ENCODE measurements around the gene RFX4.

The RFX4 gene

DNA sequence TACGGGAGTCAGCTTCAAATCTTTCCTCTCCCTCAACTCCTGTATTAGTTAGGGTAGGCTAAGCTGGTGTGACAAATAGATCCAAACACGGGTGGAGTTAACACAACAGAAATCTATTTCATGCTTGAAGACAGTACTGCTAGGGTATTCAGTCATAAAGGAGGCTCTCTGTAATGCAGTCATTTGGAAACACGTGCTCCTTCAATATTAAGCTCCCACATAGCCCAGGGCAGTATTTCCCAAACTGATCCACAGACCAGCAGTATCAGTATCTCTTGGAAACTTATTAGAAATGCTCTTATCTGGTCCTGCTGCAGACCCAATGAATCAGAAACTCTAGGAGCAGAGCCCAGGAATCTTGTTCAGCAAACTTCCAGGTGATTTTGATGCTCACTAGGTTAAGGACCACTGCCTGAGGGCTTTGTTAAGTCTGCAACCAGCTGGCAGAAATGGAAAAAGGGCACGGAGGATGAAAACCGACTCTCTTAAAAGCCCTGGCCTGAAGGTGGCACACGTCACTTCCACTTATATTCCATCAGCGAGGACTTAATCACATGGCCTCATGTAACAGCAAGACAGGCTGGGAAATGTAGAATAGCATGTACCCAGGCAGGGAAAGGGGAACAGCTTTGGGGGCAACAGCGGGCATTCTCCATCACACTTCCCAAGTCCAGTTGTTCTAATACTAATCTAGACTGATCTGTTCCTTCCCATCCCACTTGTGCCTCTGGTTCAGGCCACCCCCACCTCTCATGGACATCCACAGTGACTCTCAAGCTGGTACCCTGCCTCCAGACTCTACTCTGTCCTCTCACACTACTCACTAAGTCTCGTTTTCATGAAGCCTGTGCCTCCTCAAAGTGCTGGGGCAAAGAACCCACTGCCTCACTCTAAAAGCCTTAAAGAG is 153.5 kb downstream of the RFX4 start:
- no peak for DNase-seq

DNA sequence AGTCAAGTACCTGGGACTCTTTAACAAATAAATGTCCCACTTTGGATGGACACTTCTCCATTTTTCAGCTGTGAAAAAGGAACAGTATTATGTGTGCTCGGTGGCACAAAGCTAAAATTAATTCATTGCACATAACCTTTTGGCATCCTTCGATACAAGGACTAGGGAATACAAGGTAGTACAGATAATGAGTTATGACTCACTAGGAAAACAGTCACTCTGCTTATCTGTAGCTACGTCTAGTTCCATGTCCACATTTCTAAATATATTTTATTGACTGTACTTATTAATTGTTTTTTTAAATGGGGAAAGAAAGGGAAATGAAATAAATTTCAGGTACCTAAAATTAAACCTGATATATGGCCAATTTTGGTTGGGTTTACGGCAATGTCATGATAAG is 156.5 kb downstream of the RFX4 start:
- DNase-seq, result no peak

DNA sequence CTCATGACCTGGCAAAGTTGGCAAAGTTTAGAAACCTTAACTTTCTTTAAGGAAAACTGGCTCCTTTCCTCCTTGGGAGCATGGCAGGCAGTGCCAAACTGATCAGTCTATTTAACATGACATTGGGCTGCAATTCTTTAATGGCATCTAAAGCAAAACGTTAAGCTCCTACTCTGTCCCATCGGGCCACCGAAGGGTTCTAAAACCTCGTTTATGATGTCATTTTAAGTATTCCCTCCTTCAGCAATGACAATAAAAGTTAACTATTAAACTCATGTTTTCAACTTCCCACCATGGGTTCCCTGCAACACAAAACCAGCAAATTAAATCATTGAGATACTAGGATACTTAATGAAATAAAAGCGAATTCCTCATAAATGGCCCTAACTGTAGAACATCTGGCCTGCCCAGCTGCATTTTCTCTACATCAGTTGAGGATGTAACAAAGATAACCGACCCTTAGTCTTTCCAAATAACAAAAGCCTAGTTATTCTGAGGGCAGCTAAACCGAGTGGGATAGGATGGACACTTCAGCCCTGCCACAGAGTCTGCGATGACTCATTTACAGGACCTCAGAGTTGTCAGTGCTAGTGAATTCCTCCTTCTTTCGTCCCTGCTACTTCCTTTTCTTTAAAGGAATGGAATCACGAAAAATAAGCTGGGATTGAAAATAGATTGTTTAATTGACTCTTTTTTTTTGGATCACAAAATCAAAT is 157.2 kb downstream of the RFX4 start:
- DNase-seq, result no peak

- DNase-seq, result no peak
Measured at GRCh38 chr12:106740818-106741217, 158.0 kb downstream of the RFX4 start.

DNA sequence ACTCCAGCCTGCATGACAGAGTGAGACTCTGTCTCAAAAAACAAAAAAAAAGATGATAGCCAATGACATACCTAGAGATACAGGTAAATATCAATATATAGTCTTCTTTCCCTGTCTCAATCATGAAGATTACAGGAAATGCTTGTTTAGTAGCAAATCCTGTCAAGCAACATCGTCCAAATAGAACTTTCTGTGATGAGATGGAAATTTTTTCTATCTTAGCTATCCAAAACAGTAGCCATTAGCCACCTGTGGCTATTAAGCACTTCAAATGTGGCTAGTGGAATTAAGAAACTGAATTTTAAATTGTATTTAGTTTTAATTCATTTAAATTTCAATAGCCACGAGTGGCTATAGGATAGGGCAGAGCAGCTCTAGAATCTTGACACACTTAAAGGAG is 158.4 kb downstream of the RFX4 start:
- no peak for DNase-seq

DNA sequence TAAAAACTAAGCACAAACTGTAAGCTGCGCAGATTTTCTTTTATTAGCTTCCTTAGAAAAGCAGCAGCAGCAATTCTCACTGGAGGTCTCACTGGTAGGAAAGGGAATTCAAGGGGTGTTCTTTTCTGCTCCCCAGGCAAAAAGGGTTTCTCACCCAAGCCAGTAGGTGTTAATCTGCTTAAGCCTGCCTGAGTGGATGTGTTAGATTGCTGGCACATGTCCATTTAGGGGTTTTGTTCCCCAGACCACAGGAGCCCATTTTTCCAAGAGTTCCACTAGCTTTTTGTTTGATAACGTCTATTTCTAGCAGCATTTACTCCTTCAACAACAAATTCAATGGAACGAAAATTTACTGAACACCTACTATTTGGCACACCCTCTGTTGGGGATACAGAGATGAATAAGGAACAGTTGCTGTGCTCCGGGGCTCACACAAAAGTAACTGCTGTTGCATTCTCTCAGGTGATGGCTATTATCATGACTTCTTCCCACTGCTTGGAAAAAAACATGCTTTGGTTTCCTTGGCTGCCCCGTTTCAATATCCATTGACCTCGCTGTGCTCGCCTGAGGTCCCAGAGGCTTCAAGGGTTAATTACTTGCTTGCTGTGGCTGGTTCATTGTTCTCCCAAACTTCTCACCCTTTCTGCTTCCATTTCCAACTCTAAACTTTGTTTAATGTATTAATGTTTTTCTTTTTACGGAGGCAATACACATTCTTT is 160.6 kb downstream of the RFX4 start:
- DNase-seq, result no peak

- no peak for DNase-seq
Measured at GRCh38 chr12:106744600-106744999, 161.8 kb downstream of the RFX4 start.

GRCh38 chr12:106745181-106745745 is 162.5 kb downstream of the RFX4 start:
- no peak for DNase-seq

- no peak for DNase-seq
Measured at GRCh38 chr12:106747973-106748436, 165.2 kb downstream of the RFX4 start.

DNA sequence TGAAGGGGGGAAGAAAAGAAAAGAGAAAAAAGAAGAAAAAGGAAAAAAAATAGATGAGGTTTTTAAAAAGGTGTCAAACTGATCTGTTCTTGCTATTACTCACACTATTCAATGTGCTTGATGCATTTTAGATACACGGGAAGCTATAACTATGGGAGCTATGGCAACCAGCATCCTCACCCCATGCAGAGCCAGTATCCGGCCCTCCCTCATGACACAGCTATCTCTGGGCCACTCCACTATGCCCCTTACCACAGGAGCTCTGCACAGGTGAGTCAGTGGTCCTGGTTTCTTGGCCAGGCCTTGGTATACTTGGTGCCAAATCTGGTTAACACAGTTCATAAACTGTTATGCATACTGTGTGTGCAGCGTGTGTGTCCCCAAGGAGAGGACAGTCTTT is 167.7 kb downstream of the RFX4 start:
- no peak for DNase-seq

- peak in 3 of 4 experiments; percentile 9 to 16 (median 12) for DNase-seq
Measured at GRCh38 chr12:106753526-106753925, 170.7 kb downstream of the RFX4 start.

GRCh38 chr12:106754331-106754730 is 171.5 kb downstream of the RFX4 start:
- DNase-seq, result no peak

DNA sequence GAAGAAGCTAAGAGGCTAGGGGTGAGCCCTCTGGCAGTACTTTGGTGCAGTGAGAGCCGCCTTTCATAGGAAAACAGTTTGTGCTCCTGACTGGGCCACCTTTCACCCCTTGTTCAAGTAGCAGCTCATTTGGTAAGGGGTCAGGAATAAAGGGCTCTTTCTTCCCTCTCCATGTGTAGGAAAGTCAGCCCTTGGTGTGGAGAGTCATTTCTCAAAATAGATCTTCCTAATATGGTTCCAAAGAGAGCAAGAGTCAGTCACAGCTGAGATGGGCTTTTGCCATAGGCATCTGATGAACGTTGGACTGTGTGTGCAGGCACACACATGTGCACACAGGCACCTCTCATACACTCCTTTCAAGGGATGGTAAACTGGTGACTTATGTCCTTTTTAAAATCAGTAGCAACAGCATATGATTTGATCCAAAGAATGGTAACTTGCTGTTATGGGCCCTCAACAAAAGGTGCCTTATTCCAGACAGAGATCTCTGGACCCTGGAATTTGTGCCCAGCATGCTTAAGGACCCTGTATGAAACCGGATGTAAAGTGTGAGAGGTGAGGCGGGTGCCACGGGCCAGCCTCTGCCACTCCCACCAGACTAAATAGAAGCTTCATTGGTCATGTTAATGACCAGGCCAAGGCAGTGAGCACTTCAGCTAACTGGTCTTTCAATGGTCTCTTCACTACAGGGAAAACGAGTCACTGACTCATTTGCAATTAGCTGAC is 175.0 kb downstream of the RFX4 start:
- no peak for DNase-seq

DNA sequence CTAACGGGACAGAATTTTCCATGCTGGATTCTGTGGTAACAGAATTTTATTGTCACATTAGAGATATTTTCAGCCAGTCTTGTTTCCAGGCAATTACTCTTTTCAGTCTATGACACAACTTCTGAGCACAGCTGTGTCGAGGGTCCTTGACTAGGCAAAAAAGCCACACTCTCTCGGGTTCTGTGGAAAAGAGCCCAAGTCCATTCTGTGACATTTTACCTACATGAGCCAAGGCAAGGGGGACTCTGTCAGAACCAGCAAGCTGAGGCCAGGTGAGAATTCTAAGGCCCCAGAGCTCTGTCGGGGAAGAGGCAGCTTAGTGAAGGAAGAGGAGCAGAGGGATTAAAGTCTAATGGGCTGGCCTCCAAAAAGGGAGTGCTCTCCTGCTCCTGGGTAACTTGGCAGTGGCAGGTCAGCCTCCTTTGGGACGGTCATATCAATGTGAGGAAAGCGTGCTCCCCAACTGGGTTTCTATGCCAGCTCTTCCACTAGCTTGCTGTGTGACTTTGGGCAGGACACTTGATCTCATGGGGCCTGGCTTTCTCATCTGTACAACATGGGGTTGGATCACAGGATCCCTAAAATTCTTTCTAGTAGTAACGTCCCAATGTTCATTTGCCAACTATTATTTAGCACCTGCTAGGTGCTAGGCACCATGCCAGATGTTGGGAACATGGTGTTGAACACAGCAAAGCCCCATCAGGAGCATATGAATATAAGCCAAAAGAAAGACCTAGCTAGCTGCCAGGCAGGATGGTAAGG is 175.7 kb downstream of the RFX4 start:
- DNase-seq, result no peak

GRCh38 chr12:106759526-106760183 is 176.9 kb downstream of the RFX4 start:
- DNase-seq, result no peak

DNA sequence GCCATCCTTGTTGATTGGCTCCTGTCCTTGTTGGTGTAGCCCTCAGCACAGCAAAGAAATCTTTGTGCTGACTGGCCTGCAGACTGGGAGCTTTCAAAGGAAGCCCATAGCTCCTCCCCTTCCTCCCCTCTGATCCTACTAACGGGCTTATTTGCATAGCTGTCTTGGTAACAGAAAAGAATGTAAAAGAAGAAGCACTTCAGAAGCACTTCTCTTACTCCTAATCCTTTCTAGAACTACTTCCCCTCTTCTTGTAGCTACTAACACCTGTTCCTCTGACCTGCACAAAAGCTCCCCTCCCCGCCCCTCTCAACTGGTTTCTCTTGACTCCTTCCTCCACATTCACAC is 177.4 kb downstream of the RFX4 start:
- DNase-seq, result peak in 1 of 4 experiments; percentile 5

DNA sequence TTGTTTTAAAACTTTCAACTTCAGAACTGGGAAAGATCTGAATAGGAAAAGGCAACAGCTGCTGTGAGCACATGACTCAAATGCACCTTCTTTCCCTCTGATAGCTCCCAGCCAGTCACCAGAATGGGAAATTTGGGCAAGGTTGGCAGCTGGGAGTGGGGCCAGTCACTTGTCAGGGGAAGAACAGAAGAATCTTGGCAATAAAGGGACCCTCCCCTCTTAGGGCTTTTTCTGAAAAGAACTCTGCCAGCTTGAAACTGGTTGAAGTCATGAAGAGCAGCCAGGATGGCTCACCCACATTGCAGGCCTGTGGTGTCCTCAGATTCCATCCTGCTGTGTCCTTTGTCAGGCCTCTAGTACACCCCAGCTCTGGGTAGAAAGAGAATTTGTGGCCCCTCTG is 181.4 kb downstream of the RFX4 start:
- DNase-seq, result no peak

DNA sequence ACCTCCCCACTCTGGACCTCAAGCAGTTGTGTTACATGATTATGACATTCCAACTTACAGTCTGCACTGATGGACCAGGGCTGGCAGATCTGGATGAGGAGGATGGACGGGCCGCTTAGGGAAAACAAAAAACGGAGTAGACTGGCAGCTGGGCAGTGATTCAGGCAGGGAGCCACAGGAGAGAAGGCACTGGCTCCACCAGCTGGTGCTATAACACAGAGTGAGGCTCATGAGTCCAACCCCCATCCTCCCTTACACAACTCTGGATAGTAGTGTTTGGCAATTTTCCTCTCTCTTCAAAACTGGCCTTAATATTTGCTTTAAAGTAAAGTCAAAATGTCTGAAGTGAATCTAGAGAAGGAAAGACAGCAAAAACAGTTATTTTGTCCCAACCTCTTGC is 181.9 kb downstream of the RFX4 start:
- no peak for DNase-seq

DNA sequence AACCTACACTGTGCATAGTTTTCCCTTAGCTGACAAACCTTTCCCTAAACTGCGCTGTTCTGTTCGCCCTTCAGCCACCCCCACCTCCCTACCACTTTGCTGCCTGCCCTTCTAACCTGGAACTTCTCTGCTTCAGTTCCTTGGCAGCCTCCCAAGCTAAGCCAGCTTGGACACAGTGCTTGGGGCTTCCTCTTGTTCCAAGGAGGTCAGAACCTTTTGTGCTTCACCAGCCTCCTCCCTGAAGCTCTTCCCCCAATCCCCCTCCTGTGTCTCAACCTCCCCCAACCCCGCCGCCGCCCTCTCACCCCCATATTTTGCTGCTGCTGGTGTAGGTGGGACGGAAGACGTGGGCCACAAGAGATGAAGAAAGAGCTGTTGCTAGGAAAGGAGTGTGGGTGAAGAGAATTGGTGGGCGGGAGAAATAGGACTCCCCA is 183.6 kb downstream of the RFX4 start:
- DNase-seq, result no peak

DNA sequence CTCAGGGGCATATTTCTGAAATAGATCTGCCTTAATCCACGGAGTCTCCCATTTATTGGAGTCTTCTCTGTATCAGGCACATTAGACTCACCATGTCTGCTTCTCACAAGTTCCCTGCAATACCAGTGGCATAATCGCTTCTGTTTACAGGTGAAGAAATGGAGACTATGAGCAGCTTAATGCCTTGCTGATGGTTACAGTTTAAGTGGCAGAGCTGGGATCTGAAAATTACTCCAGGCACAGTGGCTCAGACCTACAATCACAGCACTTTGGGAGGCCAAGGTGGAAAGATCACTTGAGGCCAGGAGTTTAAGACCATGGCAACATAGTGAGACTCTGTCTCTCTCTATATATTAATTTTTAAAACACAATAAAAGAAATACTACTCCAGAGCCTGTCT is 184.4 kb downstream of the RFX4 start:
- no peak for DNase-seq
